ENCODE results near the gene CD63.

DNA sequence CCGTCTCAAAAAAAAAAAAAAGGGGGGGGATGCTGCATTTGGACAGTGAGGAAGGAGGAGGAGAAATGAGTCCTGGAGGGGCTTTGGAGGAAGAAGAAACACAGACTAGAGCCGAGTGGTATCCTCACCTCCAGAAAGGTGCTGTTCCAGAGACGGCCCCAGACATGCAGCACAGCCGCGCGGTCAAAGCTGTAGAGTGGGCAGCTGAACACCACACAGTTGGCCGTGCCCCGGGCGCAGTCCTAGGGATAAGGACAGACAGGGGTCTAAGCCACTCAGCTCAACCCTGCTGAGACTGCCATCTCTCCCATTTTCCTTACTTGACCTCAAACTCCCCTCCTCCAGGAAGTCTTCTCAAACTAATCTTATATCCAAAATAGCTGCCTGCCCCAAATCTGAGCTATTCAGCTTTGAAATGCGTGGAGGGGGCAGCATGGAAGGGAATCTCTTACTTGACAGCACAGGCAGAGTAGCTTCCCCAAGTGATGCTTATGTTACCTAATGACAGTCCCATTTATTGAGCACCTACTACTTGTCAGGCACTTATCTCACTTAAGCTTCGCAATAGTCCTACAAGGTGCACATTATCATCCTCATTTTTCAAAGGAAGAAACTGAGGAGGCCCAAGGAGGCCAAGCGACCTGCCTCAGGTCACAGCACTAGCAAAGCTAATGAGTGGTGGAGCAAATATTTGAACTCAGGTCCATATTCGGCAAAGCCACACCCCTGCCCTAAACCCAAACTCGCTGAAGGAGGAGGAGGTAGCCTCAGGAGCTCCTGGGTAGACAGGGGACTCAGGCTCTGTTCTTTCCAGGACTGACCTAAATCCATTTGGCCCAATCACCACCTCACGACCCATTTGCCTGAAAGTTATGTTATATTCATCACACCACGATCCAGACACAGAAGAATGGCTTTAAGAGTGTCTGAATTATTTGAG, 39.8 kb downstream of the CD63 start:
- TF ChIP-seq, protein P1, sequence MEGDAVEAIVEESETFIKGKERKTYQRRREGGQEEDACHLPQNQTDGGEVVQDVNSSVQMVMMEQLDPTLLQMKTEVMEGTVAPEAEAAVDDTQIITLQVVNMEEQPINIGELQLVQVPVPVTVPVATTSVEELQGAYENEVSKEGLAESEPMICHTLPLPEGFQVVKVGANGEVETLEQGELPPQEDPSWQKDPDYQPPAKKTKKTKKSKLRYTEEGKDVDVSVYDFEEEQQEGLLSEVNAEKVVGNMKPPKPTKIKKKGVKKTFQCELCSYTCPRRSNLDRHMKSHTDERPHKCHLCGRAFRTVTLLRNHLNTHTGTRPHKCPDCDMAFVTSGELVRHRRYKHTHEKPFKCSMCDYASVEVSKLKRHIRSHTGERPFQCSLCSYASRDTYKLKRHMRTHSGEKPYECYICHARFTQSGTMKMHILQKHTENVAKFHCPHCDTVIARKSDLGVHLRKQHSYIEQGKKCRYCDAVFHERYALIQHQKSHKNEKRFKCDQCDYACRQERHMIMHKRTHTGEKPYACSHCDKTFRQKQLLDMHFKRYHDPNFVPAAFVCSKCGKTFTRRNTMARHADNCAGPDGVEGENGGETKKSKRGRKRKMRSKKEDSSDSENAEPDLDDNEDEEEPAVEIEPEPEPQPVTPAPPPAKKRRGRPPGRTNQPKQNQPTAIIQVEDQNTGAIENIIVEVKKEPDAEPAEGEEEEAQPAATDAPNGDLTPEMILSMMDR (IDR thresholded peaks at IDR 0.05), result no peak
- TF ChIP-seq, protein P2, sequence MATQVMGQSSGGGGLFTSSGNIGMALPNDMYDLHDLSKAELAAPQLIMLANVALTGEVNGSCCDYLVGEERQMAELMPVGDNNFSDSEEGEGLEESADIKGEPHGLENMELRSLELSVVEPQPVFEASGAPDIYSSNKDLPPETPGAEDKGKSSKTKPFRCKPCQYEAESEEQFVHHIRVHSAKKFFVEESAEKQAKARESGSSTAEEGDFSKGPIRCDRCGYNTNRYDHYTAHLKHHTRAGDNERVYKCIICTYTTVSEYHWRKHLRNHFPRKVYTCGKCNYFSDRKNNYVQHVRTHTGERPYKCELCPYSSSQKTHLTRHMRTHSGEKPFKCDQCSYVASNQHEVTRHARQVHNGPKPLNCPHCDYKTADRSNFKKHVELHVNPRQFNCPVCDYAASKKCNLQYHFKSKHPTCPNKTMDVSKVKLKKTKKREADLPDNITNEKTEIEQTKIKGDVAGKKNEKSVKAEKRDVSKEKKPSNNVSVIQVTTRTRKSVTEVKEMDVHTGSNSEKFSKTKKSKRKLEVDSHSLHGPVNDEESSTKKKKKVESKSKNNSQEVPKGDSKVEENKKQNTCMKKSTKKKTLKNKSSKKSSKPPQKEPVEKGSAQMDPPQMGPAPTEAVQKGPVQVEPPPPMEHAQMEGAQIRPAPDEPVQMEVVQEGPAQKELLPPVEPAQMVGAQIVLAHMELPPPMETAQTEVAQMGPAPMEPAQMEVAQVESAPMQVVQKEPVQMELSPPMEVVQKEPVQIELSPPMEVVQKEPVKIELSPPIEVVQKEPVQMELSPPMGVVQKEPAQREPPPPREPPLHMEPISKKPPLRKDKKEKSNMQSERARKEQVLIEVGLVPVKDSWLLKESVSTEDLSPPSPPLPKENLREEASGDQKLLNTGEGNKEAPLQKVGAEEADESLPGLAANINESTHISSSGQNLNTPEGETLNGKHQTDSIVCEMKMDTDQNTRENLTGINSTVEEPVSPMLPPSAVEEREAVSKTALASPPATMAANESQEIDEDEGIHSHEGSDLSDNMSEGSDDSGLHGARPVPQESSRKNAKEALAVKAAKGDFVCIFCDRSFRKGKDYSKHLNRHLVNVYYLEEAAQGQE (IDR thresholded peaks at IDR 0.05; ENCODE audit: insufficient read depth in 1 of 2, low read depth in 2 of 2, low read length in 1 of 2), result no peak
- TF ChIP-seq POLR2AphosphoS5 (IDR thresholded peaks at IDR 0.05; ENCODE audit: low read depth, low read length) (no peak), SIN3A (IDR thresholded peaks at IDR 0.05; ENCODE audit: borderline replicate concordance, insufficient read depth, low read depth, low read length) (no peak)
